H1 (cell line): ENCODE measurements around the gene ALPL. TPM values are rescaled to one million over a fixed set of nuclear protein-coding genes. Genes with fewer than 3 reads are reported as not detected.

Experiments
- ASH2L ChIP-seq: fragments of 200-600, 300-600 bp; sonication (generic); IDR thresholded peaks from one replicate; pipeline ENCODE4 v1.7.1; 2017; ENCODE audit warnings: low read length
- ATF3 ChIP-seq: IDR thresholded peaks from 2 replicates; pipeline ENCODE4 v1.6.1; 2011; ENCODE audit warnings: low read depth, mild to moderate bottlenecking, low read length; ENCODE audit not compliant: insufficient read depth
- EP300 ChIP-seq, 2 experiments: IDR thresholded peaks; 1 replicate in 1 of 2; 2 replicates in 1 of 2; pipeline ENCODE4 v1.6.1; 2011 to 2012; ENCODE audit warnings: low read depth in 2 of 2, low read length in 2 of 2, mild to moderate bottlenecking in 2 of 2, borderline replicate concordance in 1 of 2, inconsistent platforms in 1 of 2, moderate library complexity in 1 of 2
- EZH2 ChIP-seq: fragments of 200-600 bp; sonication (generic); IDR thresholded peaks from 2 replicates; pipeline ENCODE4 v1.7.1; 2012; ENCODE audit warnings: low read depth, mild to moderate bottlenecking, moderate library complexity, low read length, inconsistent platforms; ENCODE audit not compliant: severe bottlenecking
- POU5F1 ChIP-seq: IDR thresholded peaks from 2 replicates; pipeline ENCODE4 v1.6.1; 2011; ENCODE audit warnings: low read depth, mild to moderate bottlenecking, low read length, moderate library complexity
- RNF2 ChIP-seq: fragments of 200-900, 300-1000 bp; sonication (generic); IDR thresholded peaks from 2 replicates; pipeline ENCODE4 v1.7.1; 2016; ENCODE audit warnings: borderline replicate concordance, low read depth, mild to moderate bottlenecking, antibody characterized with exemption, low read length; ENCODE audit not compliant: poor library complexity, severe bottlenecking; ENCODE audit errors: missing control alignments
- RXRA ChIP-seq: IDR thresholded peaks from 2 replicates; pipeline ENCODE4 v1.6.1; 2011; ENCODE audit warnings: low read depth, mild to moderate bottlenecking, low read length, moderate library complexity; ENCODE audit not compliant: insufficient read depth
- SAP30 ChIP-seq: fragments of 300-600 bp; sonication (generic); IDR thresholded peaks from 2 replicates; pipeline ENCODE4 v1.7.1; 2012; ENCODE audit warnings: low read length, moderate library complexity, mild to moderate bottlenecking, inconsistent platforms; ENCODE audit not compliant: insufficient read depth, insufficient replicate concordance
- SIX5 ChIP-seq: IDR thresholded peaks from 2 replicates; pipeline ENCODE4 v1.6.1; 2011; ENCODE audit warnings: mild to moderate bottlenecking, low read depth, low read length
- SRF ChIP-seq: IDR thresholded peaks from 2 replicates; pipeline ENCODE4 v1.6.1; 2011; ENCODE audit warnings: mild to moderate bottlenecking, low read depth, low read length, moderate library complexity
- TBP ChIP-seq: IDR thresholded peaks from 2 replicates; pipeline ENCODE4 v1.6.1; 2011; ENCODE audit warnings: low read depth, low read length, improper control_type of control experiment
- polyA plus RNA-seq, 7 experiments: library from polyadenylated mRNA; depleted of rRNA in 3 of 7; stranded (reverse) in 5 of 7; unstranded in 2 of 7; fragments of >200 nt in 5 of 7; fragments of 200-250 nt in 2 of 7; gene quantifications; 1 replicate in 5 of 7; 2 replicates in 1 of 7; 4 replicates in 1 of 7; pipeline versions ENCODE4 v1.2.1 to v1.2.3, GENCODE V29; 2011 to 2013; ENCODE audit warnings: missing spikeins in 2 of 7, mixed read lengths in 2 of 7
- total RNA-seq: library from RNA; stranded (reverse); fragmentation: NEBNext Ultra II Directional; extraction: Animal tissue kit (Norgen Biotek cat#: 25700); gene quantifications from 2 replicates; pipeline ENCODE4 v1.2.1, GENCODE V29; 2021
- TF ChIP-seq, protein P1 (sequence below): IDR thresholded peaks from 2 replicates; pipeline ENCODE4 v1.6.1; 2012; ENCODE audit warnings: inconsistent platforms

ALPL gene
- total and polyA plus RNA-seq, 2 of the 8 experiments (the other 6 are each of a cell fraction or from before 2014, with no cell fraction given) = 175 to 362 TPM

- TF ChIP-seq SAP30 = no peak
- TF ChIP-seq TBP = no peak
- no peak for TF ChIP-seq RNF2
- no peak for TF ChIP-seq ATF3
- TF ChIP-seq, protein P1, sequence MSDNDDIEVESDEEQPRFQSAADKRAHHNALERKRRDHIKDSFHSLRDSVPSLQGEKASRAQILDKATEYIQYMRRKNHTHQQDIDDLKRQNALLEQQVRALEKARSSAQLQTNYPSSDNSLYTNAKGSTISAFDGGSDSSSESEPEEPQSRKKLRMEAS = no peak
- no peak for TF ChIP-seq ASH2L
- TF ChIP-seq POU5F1 = no peak
- no peak for TF ChIP-seq EP300 (IDR thresholded peaks at IDR 0.05; ENCODE audit: borderline replicate concordance in 1 of 2, low read depth in 2 of 2, low read length in 2 of 2)
- TF ChIP-seq SIX5 = no peak
- no peak for TF ChIP-seq SRF
- no peak for TF ChIP-seq RXRA
- no peak for TF ChIP-seq EZH2
Measured at GRCh38 chr1:21610989-21611785, 102.0 kb downstream of the ALPL start (continued).
